HepG2 (cell line): ENCODE measurements around the gene SLC22A31. TPM values are rescaled to one million over a fixed set of nuclear protein-coding genes. Genes with fewer than 3 reads are reported as not detected.

Source experiments
- FOXP4 ChIP-seq: sonication (generic); formaldehyde crosslinking; IDR thresholded peaks from 2 replicates; pipeline ENCODE4 v1.4.0; 2020; ENCODE audit warnings: missing genetic modification reagents
- HIC2 ChIP-seq: sonication (generic); formaldehyde crosslinking; IDR thresholded peaks from 2 replicates; pipeline ENCODE4 v1.9.0; 2022; ENCODE audit warnings: low read depth, missing genetic modification reagents
- HNF1A ChIP-seq, 2 experiments: sonication (generic) in 1 of 2; formaldehyde crosslinking in 1 of 2; IDR thresholded peaks; 2 replicates each; pipeline versions ENCODE4 v1.4.0 to v1.6.1; 2016 to 2020; ENCODE audit warnings: borderline replicate concordance in 1 of 2, low read depth in 1 of 2, mild to moderate bottlenecking in 1 of 2, missing genetic modification reagents in 1 of 2
- IRF1 ChIP-seq: sonication (generic); formaldehyde crosslinking; IDR thresholded peaks from 2 replicates; pipeline ENCODE4 v1.4.0; 2020; ENCODE audit warnings: low read depth, mild to moderate bottlenecking, missing genetic modification reagents
- NR2C2 ChIP-seq: sonication (generic); formaldehyde crosslinking; IDR thresholded peaks from 2 replicates; pipeline ENCODE4 v1.4.0; 2020; ENCODE audit warnings: missing genetic modification reagents, mild to moderate bottlenecking, moderate library complexity, borderline replicate concordance
- PITX1 ChIP-seq: sonication (generic); formaldehyde crosslinking; IDR thresholded peaks from 2 replicates; pipeline ENCODE4 v1.5.1; 2020; ENCODE audit warnings: mild to moderate bottlenecking, missing genetic modification reagents
- TERF1 ChIP-seq: sonication (generic); formaldehyde crosslinking; IDR thresholded peaks from 2 replicates; pipeline ENCODE4 v1.8.0; 2022; ENCODE audit warnings: mild to moderate bottlenecking, missing genetic modification reagents, moderate library complexity
- THAP8 ChIP-seq: sonication (generic); formaldehyde crosslinking; IDR thresholded peaks from 2 replicates; pipeline ENCODE4 v1.5.1; 2020; ENCODE audit warnings: missing genetic modification reagents, mild to moderate bottlenecking, borderline replicate concordance
- TRAFD1 ChIP-seq: sonication (generic); formaldehyde crosslinking; IDR thresholded peaks from 2 replicates; pipeline ENCODE4 v1.5.1; 2020; ENCODE audit warnings: missing genetic modification reagents, mild to moderate bottlenecking, borderline replicate concordance
- ZFP90 ChIP-seq: sonication (generic); formaldehyde crosslinking; IDR thresholded peaks from 2 replicates; pipeline ENCODE4 v1.8.0; 2022; ENCODE audit warnings: missing genetic modification reagents, mild to moderate bottlenecking, inconsistent platforms, borderline replicate concordance
- ZMYM4 ChIP-seq: sonication (generic); formaldehyde crosslinking; IDR thresholded peaks from 2 replicates; pipeline ENCODE4 v1.8.1; 2023; ENCODE audit warnings: mild to moderate bottlenecking, missing genetic modification reagents
- ZNF556 ChIP-seq: sonication (generic); formaldehyde crosslinking; IDR thresholded peaks from 2 replicates; pipeline ENCODE4 v1.4.0; 2020; ENCODE audit warnings: mild to moderate bottlenecking, missing genetic modification reagents, borderline replicate concordance
- ZNF576 ChIP-seq: sonication (generic); formaldehyde crosslinking; IDR thresholded peaks from 2 replicates; pipeline ENCODE4 v1.4.0; 2020; ENCODE audit warnings: mild to moderate bottlenecking, missing genetic modification reagents
- ZNF615 ChIP-seq: sonication (generic); formaldehyde crosslinking; IDR thresholded peaks from 2 replicates; pipeline ENCODE4 v1.5.0; 2020; ENCODE audit warnings: mild to moderate bottlenecking, missing genetic modification reagents, borderline replicate concordance
- polyA plus RNA-seq, 8 experiments: library from polyadenylated mRNA; depleted of rRNA in 3 of 8; stranded (reverse) in 7 of 8; unstranded in 1 of 8; fragments of >200 nt; fragmentation: Illumina TruSeq in 4 of 8; extraction: Trizol in 4 of 8; gene quantifications; 2 replicates each; pipeline versions ENCODE4 v1.2.1 to v1.2.3, GENCODE V29; 2011 to 2016; ENCODE audit warnings: low read depth in 4 of 8, missing spikeins in 1 of 8, mixed read lengths in 1 of 8; ENCODE audit not compliant: insufficient read depth in 1 of 8
- total RNA-seq, 5 experiments: library from RNA; depleted of rRNA; stranded (reverse); fragments of >200 nt; fragmentation: Illumina TruSeq; extraction: Trizol; gene quantifications; 2 replicates each; pipeline ENCODE4 v1.2.3, GENCODE V29; 2016; ENCODE audit warnings: low read depth in 1 of 5

SLC22A31 gene
- total and polyA plus RNA-seq, 2 of the 13 experiments (the other 11 are each of a cell fraction or from before 2014, with no cell fraction given): 67.3 to 83.3 TPM

GRCh38 chr16:89167425-89167941, 32.9 kb downstream of the SLC22A31 start (continued):
- no peak for TF ChIP-seq HNF1A (IDR thresholded peaks at IDR 0.05; ENCODE audit: low read depth)
- peak; percentile 63; the same call in 1 of the 2 replicates for TF ChIP-seq HNF1A (CRISPR knock-in tag; IDR thresholded peaks at IDR 0.05; ENCODE audit: borderline replicate concordance)
- peak; percentile 57; the same call in 1 of the 2 replicates for TF ChIP-seq ZMYM4 (CRISPR knock-in tag)
- peak; percentile 97 for TF ChIP-seq TRAFD1
- TF ChIP-seq THAP8 (CRISPR knock-in tag): no peak
- peak; percentile 91 for TF ChIP-seq HIC2 (CRISPR knock-in tag)
- TF ChIP-seq FOXP4 (CRISPR knock-in tag): no peak
- TF ChIP-seq IRF1 (CRISPR knock-in tag): no peak
- TF ChIP-seq ZNF615: no peak
- no peak for TF ChIP-seq NR2C2 (CRISPR knock-in tag)
- no peak for TF ChIP-seq ZNF576 (CRISPR knock-in tag)
- no peak for TF ChIP-seq TERF1 (CRISPR knock-in tag)
- peak; percentile 91; the same call in 1 of the 2 replicates for TF ChIP-seq ZNF556 (CRISPR knock-in tag)
- peak; percentile 75 for TF ChIP-seq PITX1
- TF ChIP-seq ZFP90 (CRISPR knock-in tag): peak; percentile 74
